Vagina (tissue), 2 donors: ENCODE measurements around the gene WNK3.

ENCODE experiments used
- CTCF ChIP-seq, 3 experiments: fragments of 450-650 bp in 2 of 3; fragments of 200-600 bp in 1 of 3; sonication (generic) in 1 of 3; IDR thresholded peaks; one replicate each; pipeline ENCODE4 v1.5.1; 2017 to 2019; ENCODE audit warnings: antibody characterized with exemption in 3 of 3, mild to moderate bottlenecking in 2 of 3, moderate library complexity in 2 of 3
- POLR2A ChIP-seq, 2 donors: fragments of 450-650 bp; IDR thresholded peaks; one replicate each; pipeline ENCODE4 v1.6.1; 2017; ENCODE audit warnings: antibody characterized with exemption in 2 of 2, mild to moderate bottlenecking in 2 of 2, moderate library complexity in 2 of 2

DNA sequence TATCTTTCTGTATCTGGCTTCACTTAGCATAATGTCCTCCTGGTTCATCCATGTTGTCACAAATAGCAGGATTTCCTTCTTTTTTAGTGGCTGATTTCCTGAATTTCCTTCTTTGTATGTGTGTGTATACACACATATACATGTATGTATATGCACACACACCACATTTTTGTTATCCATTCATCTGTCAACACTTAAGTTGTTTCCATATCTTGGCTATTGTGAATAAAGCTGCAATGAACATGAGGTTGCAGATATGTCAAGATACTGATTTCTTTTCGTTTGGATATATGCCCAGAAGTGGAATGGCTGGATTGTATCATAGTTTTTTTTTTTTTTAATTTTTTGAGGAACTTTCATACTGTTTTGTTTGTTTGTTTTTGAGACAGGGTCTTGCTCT lies 76.2 kb downstream of the WNK3 start:
- TF ChIP-seq POLR2A (IDR thresholded peaks at IDR 0.05), result no peak
- no peak for TF ChIP-seq CTCF (IDR thresholded peaks at IDR 0.05)
